Fibroblast of skin of abdomen (primary cell): ENCODE data around the gene SRSF6.
"Not testable (repeated sequence)": the region's sequence is repeated elsewhere in the genome, so short reads cannot be mapped to it uniquely, and the experiment has no call there.

ENCODE experiments used
- DNase-seq: peaks from one replicate; pipeline ENCODE4 v3.0.0-alpha.2; 2013

SRSF6 gene

DNA sequence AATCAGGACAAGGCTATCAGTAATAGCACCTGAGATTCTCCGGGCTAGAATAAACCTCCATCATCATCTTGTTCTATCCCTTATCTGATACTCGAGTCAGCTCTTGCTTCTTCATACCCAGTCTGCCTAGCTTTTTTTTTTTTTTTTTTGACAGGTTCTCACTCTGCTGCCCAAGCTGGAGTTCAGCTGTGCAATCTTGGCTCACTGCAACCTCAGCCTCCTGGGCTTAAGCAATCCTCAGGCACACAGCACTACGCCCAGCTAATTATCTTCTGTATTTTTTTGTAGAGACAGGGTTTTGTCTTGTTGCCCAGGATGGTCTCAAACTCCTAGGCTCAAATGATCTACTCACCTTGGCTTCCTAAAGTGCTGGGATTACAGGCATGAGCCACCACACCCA, 19.5 kb downstream of the SRSF6 start:
- DNase-seq, result no peak

DNA sequence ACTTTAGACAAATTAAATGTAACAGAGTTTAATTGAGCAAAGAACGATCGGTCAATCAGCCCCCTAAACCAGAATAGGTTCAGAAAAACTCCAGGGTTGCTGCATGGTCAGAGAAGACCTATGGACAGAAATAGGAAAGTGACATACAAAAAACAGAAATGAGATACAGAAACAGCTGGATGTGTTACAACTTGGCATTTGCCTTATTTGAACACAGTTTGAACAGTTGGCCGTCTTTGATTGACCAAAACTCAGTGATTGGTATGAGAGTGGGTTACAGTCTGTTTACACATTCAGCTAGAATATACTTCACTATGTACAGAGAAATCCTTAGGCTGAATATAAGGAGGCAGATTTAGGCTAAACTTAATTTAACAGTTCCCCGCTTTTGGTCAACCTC, 19.9 kb downstream of the SRSF6 start:
- no peak for DNase-seq

DNA sequence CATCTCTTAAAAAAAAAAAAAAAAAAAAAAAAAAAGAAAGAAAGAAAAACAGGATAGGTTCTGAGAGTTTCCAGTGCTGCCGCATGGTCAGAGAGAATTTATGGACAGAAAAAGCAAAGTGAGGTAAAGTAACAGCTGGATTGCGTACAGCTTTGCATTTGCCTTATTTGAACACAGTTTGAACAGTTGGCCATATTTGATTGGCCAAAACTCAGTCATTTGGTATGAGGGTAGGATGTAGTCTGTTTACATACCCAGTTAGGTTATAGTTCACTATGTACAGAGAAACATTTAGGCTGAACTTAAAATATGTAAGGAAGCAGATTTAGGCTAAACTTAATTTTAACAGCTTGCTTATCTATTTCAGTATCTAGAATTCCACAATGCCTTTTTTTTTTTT, 32.3 kb downstream of the SRSF6 start:
- no peak for DNase-seq

GRCh38 chr20:43492101-43492500, 34.4 kb downstream of the SRSF6 start:
- peak; percentile 4 for DNase-seq

DNA sequence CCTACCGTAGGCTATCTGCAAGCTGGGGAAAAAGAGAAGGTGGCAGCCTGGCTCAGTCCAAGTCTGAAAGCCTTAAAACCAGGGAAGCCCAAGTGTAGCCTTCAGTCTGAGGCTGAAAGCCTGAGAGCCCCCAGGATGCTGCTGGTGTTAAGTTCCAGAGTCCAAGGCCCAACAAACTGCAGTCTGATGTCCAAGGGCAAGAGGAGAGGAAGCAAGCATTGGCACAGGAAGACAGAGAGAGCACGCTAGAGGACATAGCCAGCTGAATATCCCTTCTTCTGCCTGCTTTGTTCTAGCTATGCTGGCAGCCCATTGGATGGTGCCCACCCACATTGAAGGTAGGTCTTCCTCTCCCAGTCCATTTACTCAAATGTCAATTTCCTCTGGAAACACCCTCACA, 37.7 kb downstream of the SRSF6 start:
- no peak for DNase-seq

GRCh38 chr20:43502021-43502420, 44.3 kb downstream of the SRSF6 start:
- not testable (repeated sequence) for DNase-seq

DNA sequence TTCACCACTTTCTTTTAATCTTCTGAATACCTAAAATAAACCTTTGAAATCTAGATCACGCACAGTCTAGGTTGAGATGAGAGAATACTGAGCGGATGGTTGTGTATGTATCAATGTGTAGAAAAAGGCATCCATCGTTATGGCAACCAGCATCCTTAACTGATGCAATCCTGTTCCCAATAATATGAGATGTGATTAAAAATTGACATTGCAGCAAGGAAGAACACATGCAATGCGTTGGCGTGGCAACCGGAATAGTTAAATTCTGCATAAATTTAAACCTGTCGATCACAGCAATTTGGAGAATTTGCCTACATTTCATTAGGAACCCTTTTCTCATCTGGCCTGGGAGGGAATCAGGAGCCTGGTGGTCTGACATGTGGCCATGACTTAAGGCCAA, 48.5 kb downstream of the SRSF6 start:
- no peak for DNase-seq

GRCh38 chr20:43507150-43508080, 49.7 kb downstream of the SRSF6 start, which contains the start of gene L3MBTL1:
Gene L3MBTL1 (plus strand): TSS chr20:43507697. CDS start chr20:43513504, 5,807 bp downstream.
- DNase-seq, result peak; percentile 12

DNA sequence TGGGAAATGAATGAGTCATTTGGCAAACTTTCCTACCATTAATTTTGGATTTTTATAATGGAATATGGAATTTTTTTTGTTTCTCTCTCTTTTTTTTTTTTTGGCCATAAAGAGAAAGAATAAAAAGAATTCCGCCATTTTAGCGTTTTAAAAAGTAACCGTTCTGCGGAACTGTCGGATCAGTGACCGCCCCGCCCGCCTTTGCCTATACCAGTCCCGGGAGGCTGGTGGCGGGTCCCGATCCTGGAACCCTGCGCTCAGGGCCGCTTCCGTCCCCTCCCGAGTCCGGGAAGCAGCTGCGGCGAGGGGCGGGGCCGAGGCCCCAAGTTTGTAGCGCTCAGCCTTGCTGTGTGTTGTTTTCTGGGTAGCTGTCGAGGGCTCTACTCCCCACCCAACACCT, 50.4 kb downstream of the SRSF6 start:
- DNase-seq, result no peak

GRCh38 chr20:43508604-43509040, 50.9 kb downstream of the SRSF6 start:
- no peak for DNase-seq

DNA sequence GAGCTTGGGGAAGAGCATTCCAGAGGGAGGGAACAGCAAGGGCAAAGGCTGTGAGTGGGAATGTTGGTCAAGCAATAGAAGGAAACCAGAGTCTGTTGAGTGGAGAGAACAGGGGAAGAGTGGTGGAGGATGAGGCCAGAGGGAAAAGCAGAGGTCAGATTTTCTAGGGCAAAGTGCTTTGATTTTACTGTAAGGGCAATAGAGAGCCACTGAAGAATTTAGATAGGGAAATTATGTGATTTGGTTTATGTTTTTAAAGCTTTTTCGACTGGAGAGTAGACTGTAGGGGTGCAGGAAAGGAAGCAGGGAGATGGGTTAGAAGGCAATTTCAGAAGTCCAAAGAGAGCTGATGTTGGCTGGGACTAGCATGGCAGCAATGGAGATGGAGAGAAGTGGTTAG, 54.2 kb downstream of the SRSF6 start:
- DNase-seq, result no peak

- no peak for DNase-seq
Observed at GRCh38 chr20:43513372-43513930, 55.8 kb downstream of the SRSF6 start.
